GM21360 (cell line): ENCODE results near the gene NRN1.

ENCODE experiments used
- ATAC-seq: cut with Tn5 transposase; IDR thresholded peaks from one replicate; pipeline ENCODE4 v1.9.1; 2021; ENCODE audit warnings: mild to moderate bottlenecking, moderate library complexity; ENCODE audit not compliant: unreplicated experiment

Gene NRN1

GRCh38 chr6:6002848-6003620, 3.7 kb downstream of the NRN1 start:
- ATAC-seq, result no peak

- ATAC-seq, result no peak
Measured at GRCh38 chr6:6002005-6002847, 4.5 kb downstream of the NRN1 start.

GRCh38 chr6:6001443-6001842, 5.3 kb downstream of the NRN1 start:
- no peak for ATAC-seq

GRCh38 chr6:5999688-6000608, 6.8 kb downstream of the NRN1 start:
- no peak for ATAC-seq

GRCh38 chr6:5998711-5999687, 7.7 kb downstream of the NRN1 start:
- ATAC-seq, result no peak

- ATAC-seq, result no peak
Measured at GRCh38 chr6:5998236-5998635, 8.5 kb downstream of the NRN1 start.

GRCh38 chr6:5997420-5997987, 9.2 kb downstream of the NRN1 start:
- no peak for ATAC-seq

- no peak for ATAC-seq
Measured at GRCh38 chr6:5996714-5997419, 9.9 kb downstream of the NRN1 start.

GRCh38 chr6:5995949-5996713, 10.6 kb downstream of the NRN1 start:
- ATAC-seq, result no peak

GRCh38 chr6:5995658-5995948, 11.1 kb downstream of the NRN1 start:
- ATAC-seq, result no peak

- no peak for ATAC-seq
Measured at GRCh38 chr6:5994999-5995657, 11.6 kb downstream of the NRN1 start.

- no peak for ATAC-seq
Measured at GRCh38 chr6:5994234-5994998, 12.3 kb downstream of the NRN1 start.

- no peak for ATAC-seq
Measured at GRCh38 chr6:5992551-5993225, 14.0 kb downstream of the NRN1 start.

- ATAC-seq, result no peak
Measured at GRCh38 chr6:5990786-5991185, 15.9 kb downstream of the NRN1 start.

GRCh38 chr6:5989141-5989723, 17.5 kb downstream of the NRN1 start:
- ATAC-seq, result no peak

GRCh38 chr6:5986861-5987260, 19.9 kb downstream of the NRN1 start:
- ATAC-seq, result no peak
